Activated CD8-positive, alpha-beta memory T cell treated with anti-CD3 and anti-CD28 coated beads, Interleukin-2, amount 50 U/mL, for 24 hours (primary cell): ENCODE measurements around the gene GPR108.

Experiments used
- DNase-seq: peaks from one replicate; pipeline ENCODE4 v3.0.0-alpha.2; 2020; ENCODE audit errors: extremely low read depth

Gene GPR108

DNA sequence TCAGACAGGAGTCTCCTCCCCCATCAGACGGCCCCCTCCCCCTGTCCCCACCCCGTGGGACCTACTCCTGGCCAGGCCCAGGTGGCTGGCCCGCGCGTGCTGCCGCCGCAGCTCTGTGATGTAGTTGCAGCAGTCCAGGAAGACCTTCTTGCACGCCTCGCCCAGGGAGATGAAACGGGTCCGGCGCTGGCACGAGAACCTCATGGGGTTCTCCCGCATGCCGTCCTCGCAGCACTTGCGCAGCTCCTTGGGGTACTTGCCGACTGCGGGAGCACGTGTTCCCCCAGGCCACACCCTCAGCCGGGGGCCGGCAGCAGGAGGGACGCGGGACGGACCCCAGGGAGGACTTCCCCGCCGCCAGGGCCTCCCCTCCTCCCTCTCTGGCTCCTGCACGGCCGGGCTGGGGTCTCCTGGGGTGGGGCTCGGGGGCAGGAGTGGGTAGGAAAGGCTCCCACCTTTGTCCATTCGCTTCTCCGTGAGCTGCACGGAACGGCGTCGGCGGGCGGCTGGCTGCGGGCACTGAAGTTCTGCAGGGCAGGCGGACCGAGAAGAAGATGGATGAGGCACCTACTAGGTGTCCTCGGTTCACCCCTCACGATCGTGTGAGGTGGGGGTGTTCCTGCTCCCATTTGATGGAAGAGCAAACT lies 30.2 kb downstream of the GPR108 start:
- no peak for DNase-seq

DNA sequence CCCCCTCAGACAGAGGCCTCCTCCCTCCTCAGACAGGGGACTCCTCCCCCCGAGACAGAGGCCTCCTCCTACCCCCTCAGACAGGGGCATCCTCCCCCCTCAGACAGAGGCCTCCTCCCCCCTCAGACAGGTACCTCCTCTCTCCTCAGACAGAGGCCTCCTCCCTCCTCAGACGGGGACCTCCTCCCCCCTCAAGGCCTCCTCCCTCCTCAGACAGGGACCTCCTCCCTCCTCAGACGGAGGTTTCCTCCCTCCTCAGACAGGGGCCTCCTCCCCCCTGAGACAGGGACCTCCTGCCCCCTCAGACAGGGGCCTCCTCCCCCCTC lies 30.8 kb downstream of the GPR108 start:
- DNase-seq = no peak

DNA sequence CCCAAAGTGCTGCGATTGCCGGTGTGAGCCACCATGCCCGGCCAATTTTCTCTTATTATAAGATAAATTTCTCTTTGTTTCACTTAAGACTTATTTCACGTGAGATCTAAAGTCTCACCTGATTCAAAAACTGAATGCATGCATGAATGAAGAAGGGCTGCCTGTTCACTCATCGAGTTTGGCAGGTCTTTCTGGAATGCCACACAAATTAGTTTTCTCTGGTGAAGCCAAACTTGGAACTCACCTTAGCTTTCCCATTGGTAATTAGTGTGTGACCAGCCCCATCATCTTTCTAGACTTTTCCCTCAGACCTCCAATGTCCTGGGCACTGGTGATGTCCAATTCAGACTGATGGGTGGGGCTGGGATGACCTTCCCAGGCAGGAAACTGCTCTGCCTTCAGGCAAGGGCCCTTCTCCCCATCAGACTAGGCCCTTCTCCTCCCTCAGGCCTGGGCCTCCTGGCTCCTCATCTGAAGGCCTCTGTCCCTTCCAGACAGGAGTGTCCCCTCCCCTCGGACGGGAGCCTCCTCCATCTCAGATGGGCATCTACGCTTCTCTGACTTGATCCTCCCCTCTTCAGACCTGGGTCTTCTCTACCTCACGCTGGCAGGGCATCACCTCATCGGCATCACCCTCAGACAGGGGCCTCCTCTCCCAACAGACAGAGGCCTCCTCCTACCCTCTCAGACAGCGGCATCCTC lies 31.3 kb downstream of the GPR108 start:
- no peak for DNase-seq

DNA sequence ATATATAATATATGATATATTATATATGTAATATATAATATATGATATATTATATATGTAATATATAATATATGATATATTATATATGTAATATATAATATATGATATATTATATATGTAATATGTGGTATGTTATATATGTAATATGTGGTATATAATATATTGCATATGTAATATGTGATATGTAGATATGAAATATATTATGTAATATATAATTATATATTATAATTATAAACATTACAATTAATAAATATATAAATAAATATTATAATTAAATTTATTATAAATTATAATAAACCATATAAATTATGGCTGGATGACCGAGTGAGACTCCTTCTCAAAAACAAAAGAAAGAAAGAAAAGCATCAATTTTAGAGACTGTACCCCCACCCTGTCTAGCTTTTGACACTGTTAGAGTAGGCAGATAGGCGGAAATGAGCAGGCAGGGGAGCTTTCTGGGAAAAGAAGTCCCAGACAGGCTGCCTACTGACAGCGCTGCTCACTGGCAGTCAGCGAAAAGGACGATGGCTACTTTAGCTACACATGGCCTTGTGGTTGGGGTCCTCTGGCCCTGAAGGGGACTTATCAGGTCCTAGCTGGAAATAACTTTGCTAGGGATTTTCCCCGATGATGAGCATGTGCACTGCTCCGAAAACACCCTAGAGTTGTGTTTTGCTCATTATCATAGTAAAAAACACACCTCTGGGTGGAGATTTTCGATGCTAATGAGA lies 36.6 kb downstream of the GPR108 start:
- no peak for DNase-seq

DNA sequence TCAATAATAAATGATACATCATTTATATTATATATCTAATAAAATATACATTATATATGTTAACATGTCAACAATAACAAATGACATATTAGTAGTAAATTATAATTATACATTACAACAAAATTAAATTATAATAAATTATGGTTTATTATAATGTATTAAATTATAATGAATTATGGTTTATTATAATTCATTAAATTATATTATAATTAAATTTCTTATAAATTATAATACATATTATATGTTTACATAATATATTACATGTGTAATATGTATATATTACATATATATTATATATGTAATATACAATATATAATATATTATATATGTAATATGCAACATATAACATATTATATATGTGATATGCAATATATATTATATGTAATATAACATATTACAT lies 37.4 kb downstream of the GPR108 start:
- no peak for DNase-seq

DNA sequence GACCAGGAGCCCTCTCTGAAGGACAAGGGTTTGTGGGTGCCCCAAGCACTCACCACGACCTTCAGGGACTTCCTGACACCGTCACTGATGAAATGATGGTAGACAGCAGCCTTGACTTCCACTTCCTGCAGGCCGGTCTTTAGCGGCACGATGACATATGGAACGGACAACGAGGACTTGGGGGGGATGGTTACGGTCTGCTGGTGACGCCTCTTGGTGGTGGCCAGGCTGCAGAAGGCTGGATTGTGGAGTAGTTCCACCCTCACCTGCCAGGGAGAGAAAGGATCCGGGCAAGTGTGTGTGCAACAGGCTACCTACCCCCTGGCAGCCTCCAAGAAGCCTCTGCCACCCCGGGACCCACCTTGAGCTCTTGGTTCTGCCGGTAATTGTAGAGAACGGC lies 40.1 kb downstream of the GPR108 start:
- DNase-seq = no peak

DNA sequence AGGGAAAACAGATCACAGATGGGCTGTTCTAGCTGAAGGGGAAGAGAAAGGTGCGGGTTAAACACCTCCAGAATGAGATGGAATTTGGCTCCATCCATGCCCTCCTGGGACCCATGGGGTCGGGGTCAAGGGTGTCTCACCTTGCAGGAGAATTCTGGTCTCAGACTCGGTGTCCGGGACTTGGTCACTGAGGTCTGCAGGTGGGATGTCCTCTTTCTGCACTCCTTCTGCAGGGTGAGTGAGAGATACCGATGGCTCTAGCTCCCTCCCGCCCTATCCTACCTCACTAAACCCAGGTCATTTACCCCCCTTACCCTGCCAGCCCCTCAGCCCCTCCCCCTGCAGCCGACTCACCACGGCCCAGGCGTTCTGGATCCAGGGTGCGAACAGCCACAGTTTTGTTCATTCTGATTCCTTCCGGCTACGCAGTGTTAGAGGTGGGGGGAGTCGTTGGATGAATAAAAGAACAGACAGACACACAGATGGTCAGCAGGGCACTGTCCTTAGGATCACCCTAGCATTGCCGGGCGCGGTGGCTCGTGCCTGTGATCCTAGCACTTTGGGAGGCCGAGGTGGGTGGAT lies 41.0 kb downstream of the GPR108 start:
- DNase-seq = no peak

DNA sequence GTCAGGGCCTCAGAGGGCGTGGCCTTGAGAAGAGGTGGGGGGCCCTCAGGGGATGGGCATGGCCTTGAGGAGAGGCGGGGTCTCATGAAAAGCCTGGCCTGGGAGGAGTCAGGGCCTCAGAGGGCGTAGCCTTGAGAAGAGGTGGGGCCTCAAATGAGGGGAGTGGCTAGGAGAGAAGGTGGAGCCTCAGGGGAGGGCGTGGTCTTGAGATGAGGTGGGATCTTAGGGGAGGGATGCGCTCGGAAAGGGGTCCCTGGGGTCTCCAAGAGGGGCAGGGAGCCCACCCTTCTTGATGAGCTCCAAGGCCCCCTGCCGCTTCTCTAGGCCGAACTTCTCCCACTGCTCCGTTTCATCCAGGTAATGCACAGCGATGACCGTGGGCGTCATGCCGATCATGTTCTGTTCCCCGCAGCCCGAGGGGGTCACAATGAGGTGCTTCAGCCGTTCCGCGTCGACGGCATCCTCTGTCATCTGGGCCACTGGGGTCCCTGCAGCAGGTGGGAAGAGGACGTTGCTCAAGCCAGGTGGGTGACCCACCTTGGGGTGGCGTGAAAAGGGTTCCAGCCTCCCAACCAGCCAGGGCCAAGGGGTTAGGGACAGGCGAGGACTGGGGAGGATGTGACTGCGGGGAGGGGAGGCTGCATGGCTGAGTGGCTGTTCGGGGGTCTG lies 43.1 kb downstream of the GPR108 start:
- DNase-seq = no peak

DNA sequence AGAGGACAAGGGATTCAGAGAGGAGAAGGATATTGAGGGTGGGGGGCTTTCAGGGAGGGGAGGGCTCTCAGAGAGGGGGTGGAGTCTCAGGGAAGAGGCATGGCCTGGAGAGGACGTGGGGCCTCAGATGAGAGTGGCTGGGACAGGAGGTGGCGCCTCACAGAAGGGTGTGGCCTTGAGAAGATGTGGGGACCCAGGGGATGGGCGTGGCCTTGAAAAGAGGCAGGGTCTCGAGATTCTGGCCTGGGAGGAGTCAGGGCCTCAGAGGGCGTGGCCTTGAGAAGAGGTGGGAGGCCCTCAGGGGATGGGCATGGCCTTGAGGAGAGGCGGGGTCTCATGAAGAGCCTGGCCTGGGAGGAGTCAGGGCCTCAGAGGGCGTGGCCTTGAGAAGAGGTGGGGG lies 43.7 kb downstream of the GPR108 start:
- no peak for DNase-seq

DNA sequence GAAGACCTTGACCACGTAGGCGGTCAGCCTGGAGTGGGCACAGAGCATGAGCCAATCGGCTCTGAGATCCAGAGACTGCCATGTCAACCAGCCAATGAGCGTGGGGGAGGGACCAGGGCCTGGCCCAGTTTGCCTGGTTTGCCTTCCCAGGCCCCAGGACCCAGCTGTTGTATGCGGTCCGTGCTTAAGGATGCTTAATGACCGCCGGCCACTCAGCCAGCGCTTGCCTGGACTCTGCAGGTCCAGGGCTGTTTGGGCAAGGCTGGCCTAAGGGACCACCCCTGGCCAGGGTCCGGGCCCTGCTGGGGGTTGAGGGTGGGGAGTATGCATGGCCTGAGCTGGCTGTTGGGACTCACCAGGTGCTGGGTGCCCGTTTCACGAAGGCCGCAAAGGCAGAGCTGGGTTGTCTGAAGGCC lies 44.3 kb downstream of the GPR108 start:
- no peak for DNase-seq

DNA sequence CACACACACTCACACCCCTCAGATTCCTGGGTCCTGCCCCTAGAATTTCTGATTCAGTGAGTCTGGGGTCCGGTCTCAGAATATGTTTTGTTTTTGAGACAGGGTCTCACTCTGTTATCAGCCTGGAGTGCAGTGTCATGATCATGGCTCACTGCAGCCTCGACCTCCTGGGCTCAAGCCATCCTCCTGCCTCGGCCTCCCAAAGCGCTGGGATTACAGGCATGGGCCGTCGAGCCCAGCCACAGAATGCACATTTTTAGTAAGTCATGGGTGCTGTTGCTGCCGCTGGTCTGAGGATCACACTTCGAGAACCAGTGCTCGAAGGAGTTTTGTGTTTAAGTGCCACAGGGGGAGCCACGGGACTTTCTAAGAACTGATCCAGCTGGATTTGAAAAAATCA lies 45.4 kb downstream of the GPR108 start:
- DNase-seq = no peak

DNA sequence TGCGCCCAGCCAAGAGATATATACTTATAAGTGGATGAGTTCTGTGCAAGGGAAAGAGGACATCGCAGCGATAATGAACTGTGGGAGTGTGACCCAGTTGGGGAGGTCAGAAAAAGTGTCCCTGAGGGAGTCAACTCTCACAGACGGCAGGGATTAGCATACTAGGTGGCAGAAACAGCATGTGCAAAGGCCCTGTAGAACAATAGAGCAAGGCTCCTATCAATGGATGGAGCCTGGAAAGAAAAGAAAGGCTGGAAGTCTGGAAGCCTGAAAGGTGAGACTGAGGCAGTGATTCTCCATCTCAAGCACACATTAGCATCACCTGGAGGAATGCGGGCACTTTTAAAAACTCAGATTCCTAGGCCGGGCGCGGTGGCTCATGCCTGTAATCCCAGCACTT lies 46.0 kb downstream of the GPR108 start:
- no peak for DNase-seq

DNA sequence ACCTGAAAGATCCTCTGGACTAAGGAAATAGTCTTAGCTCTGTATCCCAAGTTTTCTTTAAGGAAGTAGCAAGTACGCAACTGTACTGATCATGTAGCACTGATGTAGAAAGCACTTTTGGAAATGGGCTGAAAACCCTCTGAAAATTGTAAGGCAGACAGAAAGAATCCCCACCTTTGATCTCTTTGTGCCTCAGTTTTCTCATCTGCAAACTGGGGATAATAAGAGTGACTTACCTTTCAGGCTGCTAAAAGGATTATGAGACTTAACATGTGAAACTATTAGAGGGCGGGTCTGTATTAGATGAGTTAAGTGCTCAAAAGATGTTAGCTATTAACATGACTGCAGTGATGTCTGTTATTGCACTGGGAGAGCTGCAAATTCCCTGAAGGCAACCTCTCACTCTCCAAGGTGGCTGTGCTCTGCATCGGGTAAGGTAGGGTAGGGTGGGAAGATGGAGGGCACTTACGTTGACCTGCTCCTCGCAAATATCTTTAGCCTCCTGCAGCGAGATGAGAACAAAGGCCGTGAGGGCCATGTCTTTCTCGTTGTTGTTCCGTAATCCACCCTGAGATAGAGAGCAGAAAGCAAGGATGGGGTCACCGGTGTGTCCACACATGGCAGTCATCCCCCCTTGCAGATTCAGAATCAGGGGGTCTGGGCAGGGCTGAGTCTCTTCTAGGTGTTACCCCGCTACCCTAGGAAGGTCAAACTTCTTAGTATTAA lies 47.1 kb downstream of the GPR108 start:
- DNase-seq = no peak

DNA sequence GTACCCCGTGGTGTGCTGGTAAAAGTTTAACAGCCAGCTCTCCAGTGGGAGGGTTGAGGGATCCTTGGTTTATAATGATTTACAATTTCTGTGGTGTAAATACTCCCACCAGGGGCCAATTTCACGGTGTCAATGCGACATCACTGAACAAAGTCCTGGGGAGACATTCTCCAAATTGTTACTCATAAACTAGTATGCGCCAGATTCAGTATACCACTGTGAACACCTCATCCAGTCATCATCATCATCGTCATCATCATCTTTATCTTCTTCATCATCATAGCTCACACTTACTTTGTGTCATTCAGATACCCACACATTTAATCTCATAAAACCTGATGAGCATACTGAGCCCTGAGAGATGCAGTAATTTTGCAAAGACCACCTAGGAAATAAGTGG lies 50.3 kb downstream of the GPR108 start:
- no peak for DNase-seq

DNA sequence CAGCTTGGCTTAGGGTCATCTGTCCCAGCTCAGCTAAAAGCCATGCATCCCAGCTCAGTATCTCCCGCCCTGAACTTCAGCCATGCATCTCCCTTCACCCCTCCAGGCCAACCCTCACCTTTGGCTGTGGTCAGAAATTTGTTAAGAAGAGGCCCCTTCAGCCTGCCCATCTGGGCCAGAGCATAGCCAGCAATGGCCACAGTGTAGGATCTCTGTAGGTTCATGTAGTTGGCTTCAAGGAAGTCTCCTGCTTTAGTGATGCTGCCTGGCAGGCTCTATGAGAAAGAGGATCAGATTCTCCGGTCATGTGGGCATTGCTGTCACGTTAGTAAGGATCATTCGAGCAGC lies 50.8 kb downstream of the GPR108 start:
- DNase-seq = no peak

DNA sequence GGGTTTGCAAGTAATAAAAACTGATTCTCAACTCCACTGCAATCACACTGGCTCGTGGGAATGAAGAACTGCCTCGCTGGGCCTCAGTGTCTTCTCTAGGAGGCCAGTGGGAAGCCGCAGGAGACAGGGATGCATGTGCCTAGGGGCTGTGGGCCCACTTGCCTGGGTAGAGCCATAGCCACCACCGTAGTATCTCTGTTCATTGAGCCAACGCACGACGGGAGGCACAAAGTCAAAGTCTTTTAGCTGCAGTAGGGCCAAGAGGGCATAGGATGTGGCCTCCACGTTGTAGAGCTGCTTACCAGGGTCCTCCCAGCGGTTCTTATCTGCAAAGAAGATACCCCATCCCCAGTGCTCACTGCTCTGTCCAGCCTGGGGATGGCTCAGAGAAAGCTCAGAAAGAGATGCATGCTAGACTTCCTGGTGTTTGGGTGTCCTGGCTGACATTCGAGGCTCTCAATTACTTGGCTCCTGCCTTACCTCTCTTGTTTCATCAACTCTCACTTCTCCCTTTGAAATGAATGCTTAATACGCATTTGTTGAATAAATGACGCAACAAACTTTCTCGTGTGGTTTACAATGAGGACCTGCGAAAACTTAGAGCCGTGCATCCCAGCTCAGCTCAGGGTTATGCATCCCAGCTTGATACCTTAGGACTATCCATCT lies 51.3 kb downstream of the GPR108 start:
- no peak for DNase-seq

DNA sequence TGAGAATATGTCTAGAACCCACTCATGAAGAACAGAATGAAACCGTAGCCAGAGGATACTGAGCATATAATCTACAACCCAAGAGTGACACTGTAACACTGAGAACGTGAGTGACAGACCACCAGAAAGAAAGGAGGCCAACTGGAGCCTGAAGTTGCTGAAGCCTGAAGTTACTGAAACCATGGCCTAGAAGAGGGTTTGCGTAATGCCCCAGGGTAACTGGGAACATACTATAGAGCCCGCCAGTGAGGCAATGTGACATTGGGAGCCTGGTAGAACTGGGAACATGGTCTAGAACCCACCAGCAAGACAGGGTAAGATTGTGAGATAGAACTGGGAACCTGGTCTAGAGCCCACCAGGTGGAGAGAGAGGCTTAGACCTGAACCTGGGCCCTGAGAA lies 51.9 kb downstream of the GPR108 start:
- DNase-seq = no peak

DNA sequence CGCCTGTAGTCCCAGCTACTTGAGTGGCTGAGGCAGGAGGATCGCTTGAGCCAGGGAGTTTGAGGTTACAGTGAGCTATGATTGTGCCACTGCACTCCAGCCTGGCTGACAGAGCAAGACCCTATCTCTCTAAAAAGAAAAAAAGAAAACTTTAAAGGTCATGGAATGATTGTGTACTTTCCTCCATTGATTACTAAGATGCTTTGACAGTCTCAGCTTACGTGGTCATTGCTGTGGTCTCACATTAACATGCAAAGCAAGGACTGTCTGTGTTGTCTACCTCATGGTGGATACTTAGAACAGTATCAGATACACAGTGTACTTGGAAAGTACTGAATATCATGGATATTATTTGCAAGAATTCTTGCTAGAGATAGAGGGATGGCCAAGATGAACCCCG lies 53.4 kb downstream of the GPR108 start:
- DNase-seq = no peak

DNA sequence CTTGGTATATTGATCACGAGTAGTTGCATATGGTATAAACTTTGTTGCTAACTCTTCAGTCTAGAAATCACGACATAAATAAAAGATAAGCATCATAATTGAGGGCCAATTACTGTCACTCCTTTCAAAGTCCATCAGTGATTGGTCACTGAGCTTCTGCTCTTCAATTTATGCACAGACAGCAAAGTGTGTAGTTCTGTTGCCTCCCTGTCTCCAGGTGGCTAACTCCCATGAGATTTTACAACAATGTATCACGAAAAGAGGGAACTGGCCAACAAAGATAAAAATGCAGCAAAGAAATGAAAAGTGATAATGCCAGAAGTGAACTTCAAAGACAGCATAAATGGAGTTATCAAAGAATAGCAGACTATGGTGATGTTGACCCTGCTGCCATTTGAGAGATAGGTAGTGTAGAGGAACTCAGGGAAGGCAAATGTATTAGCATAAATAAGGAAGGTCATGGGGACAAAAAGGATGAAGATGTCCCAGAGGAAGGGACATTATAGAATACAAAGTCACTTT lies 54.7 kb downstream of the GPR108 start:
- DNase-seq = no peak

DNA sequence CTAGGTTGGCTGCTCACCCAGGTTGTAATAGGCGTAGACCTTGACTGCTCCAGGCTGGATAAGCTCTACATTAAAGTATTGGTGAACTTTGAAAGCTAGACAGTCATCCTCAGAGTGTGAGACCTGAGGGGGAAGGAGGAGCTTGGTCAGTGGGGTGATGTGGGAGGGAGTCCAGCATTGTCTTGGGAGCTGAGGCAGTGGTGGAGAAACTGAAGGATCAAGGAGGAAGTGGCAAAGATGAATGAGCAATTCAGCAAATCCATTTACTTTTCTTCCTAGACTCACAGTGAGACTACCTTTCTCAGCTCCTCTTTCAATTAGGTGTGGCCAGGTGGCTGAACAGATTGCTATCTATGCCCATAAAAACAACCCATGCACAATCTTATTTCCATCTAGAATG lies 57.2 kb downstream of the GPR108 start:
- no peak for DNase-seq
